T-helper 1 cell treated with Interleukin-12 subunit alpha and Interleukin-12 subunit beta and Interleukin-4 antibody, amounts not matched to agents 30 μg/mL and 1 μg/mL, for 36 hours (primary cell): ENCODE measurements around the gene COG6.
A peak's percentile ranks its signal among the peaks of the same experiment; 100 is the strongest.

Experiments
- H3K27ac Mint-ChIP-seq: one replicate; pipeline ENCODE4 v1.8.0; 2021; ENCODE audit warnings: mild to moderate bottlenecking, mixed read lengths
- H3K27me3 Mint-ChIP-seq: one replicate; pipeline ENCODE4 v1.8.0; 2021; ENCODE audit warnings: low read depth, mixed read lengths
- H3K36me3 Mint-ChIP-seq: one replicate; pipeline ENCODE4 v1.8.0; 2021; ENCODE audit warnings: low read depth, mixed read lengths
- H3K4me1 Mint-ChIP-seq: one replicate; pipeline ENCODE4 v1.8.0; 2021; ENCODE audit warnings: low read depth, mixed read lengths
- H3K4me3 Mint-ChIP-seq: one replicate; pipeline ENCODE4 v1.8.0; 2021; ENCODE audit warnings: mild to moderate bottlenecking, moderate library complexity, mixed read lengths
- H3K9me3 Mint-ChIP-seq: one replicate; pipeline ENCODE4 v1.8.0; 2021; ENCODE audit warnings: mixed read lengths

The COG6 gene

GRCh38 chr13:39656325-39656677, 839 bp downstream of the COG6 start:
- peaks cover 6% of the 10 kb centered on the region for H3K9me3 Mint-ChIP-seq
- H3K27ac Mint-ChIP-seq = peak overlapping the region; percentile 43
- peak overlapping the region; percentile 92 for H3K4me3 Mint-ChIP-seq
- peaks cover under 1% of the 10 kb centered on the region for H3K27me3 Mint-ChIP-seq
- H3K36me3 Mint-ChIP-seq = peaks cover 9% of the 10 kb centered on the region
- H3K4me1 Mint-ChIP-seq = peaks cover 20% of the 10 kb centered on the region

GRCh38 chr13:39663508-39663907, 8.0 kb downstream of the COG6 start:
- H3K36me3 Mint-ChIP-seq = peaks cover 10% of the 10 kb centered on the region
- no peaks in the 10 kb centered on the region for H3K9me3 Mint-ChIP-seq
- no peak overlapping the region for H3K27ac Mint-ChIP-seq
- H3K27me3 Mint-ChIP-seq = no peaks in the 10 kb centered on the region
- H3K4me3 Mint-ChIP-seq = no peak overlapping the region
- H3K4me1 Mint-ChIP-seq = peaks cover 4% of the 10 kb centered on the region

GRCh38 chr13:39663958-39664357, 8.5 kb downstream of the COG6 start:
- H3K36me3 Mint-ChIP-seq = peaks cover 10% of the 10 kb centered on the region
- H3K4me3 Mint-ChIP-seq = no peak overlapping the region
- H3K9me3 Mint-ChIP-seq = no peaks in the 10 kb centered on the region
- peaks cover 2% of the 10 kb centered on the region for H3K4me1 Mint-ChIP-seq
- H3K27me3 Mint-ChIP-seq = no peaks in the 10 kb centered on the region
- H3K27ac Mint-ChIP-seq = no peak overlapping the region

GRCh38 chr13:39665763-39666162, 10.3 kb downstream of the COG6 start:
- no peaks in the 10 kb centered on the region for H3K9me3 Mint-ChIP-seq
- peaks cover 10% of the 10 kb centered on the region for H3K36me3 Mint-ChIP-seq
- H3K27me3 Mint-ChIP-seq = no peaks in the 10 kb centered on the region
- H3K27ac Mint-ChIP-seq = no peak overlapping the region
- H3K4me3 Mint-ChIP-seq = no peak overlapping the region
- H3K4me1 Mint-ChIP-seq = peaks cover 2% of the 10 kb centered on the region

- no peak overlapping the region for H3K4me3 Mint-ChIP-seq
- H3K4me1 Mint-ChIP-seq = no peaks in the 10 kb centered on the region
- H3K36me3 Mint-ChIP-seq = peaks cover 10% of the 10 kb centered on the region
- H3K9me3 Mint-ChIP-seq = peaks cover 4% of the 10 kb centered on the region
- no peak overlapping the region for H3K27ac Mint-ChIP-seq
- H3K27me3 Mint-ChIP-seq = no peaks in the 10 kb centered on the region
Measured at GRCh38 chr13:39670445-39670844, 15.0 kb downstream of the COG6 start.

- Mint-ChIP-seq H3K4me1 (no peaks in the 10 kb centered on the region), H3K9me3 (peaks cover 4% of the 10 kb centered on the region), H3K36me3 (peaks cover 2% of the 10 kb centered on the region), H3K27me3 (no peaks in the 10 kb centered on the region), H3K27ac (no peak overlapping the region), H3K4me3 (no peak overlapping the region)
Measured at GRCh38 chr13:39672378-39673132, 17.1 kb downstream of the COG6 start.

- peaks cover 4% of the 10 kb centered on the region for H3K9me3 Mint-ChIP-seq
- H3K27me3 Mint-ChIP-seq = no peaks in the 10 kb centered on the region
- H3K4me3 Mint-ChIP-seq = no peak overlapping the region
Measured at GRCh38 chr13:39675904-39676303, 20.4 kb downstream of the COG6 start.

GRCh38 chr13:39676315-39676876, 20.9 kb downstream of the COG6 start:
- Mint-ChIP-seq H3K36me3 (peaks cover 12% of the 10 kb centered on the region), H3K27me3 (no peaks in the 10 kb centered on the region), H3K27ac (no peak overlapping the region), H3K4me3 (no peak overlapping the region), H3K4me1 (no peaks in the 10 kb centered on the region), H3K9me3 (peaks cover 4% of the 10 kb centered on the region)

More at GRCh38 chr13:39675904-39676303, 20.4 kb downstream of the COG6 start:
- Mint-ChIP-seq H3K4me1 (no peaks in the 10 kb centered on the region), H3K36me3 (peaks cover 9% of the 10 kb centered on the region), H3K27ac (no peak overlapping the region)

- Mint-ChIP-seq H3K36me3 (peaks cover 15% of the 10 kb centered on the region), H3K27ac (no peak overlapping the region), H3K27me3 (no peaks in the 10 kb centered on the region), H3K4me3 (no peak overlapping the region), H3K9me3 (no peaks in the 10 kb centered on the region), H3K4me1 (peaks cover 6% of the 10 kb centered on the region)
Measured at GRCh38 chr13:39682310-39682709, 26.8 kb downstream of the COG6 start.

- H3K27me3 Mint-ChIP-seq = no peaks in the 10 kb centered on the region
- H3K27ac Mint-ChIP-seq = no peak overlapping the region
- H3K9me3 Mint-ChIP-seq = no peaks in the 10 kb centered on the region
- H3K36me3 Mint-ChIP-seq = peaks cover 16% of the 10 kb centered on the region
- peaks cover 6% of the 10 kb centered on the region for H3K4me1 Mint-ChIP-seq
- H3K4me3 Mint-ChIP-seq = no peak overlapping the region
Measured at GRCh38 chr13:39682788-39683187, 27.3 kb downstream of the COG6 start.

GRCh38 chr13:39684531-39685137, 29.2 kb downstream of the COG6 start:
- Mint-ChIP-seq H3K4me3 (no peak overlapping the region), H3K9me3 (no peaks in the 10 kb centered on the region), H3K36me3 (peaks cover 20% of the 10 kb centered on the region), H3K27me3 (no peaks in the 10 kb centered on the region), H3K4me1 (peaks cover 19% of the 10 kb centered on the region), H3K27ac (no peak overlapping the region)

GRCh38 chr13:39685652-39686051, 30.2 kb downstream of the COG6 start:
- Mint-ChIP-seq H3K4me1 (peaks cover 19% of the 10 kb centered on the region), H3K4me3 (no peak overlapping the region), H3K36me3 (peaks cover 18% of the 10 kb centered on the region), H3K27me3 (no peaks in the 10 kb centered on the region), H3K27ac (no peak overlapping the region), H3K9me3 (no peaks in the 10 kb centered on the region)

- Mint-ChIP-seq H3K27ac (peak overlapping the region; percentile 75), H3K4me3 (no peak overlapping the region), H3K36me3 (peaks cover 7% of the 10 kb centered on the region), H3K4me1 (peaks cover 20% of the 10 kb centered on the region), H3K27me3 (no peaks in the 10 kb centered on the region), H3K9me3 (no peaks in the 10 kb centered on the region)
Measured at GRCh38 chr13:39688278-39688677, 32.8 kb downstream of the COG6 start.

GRCh38 chr13:39688699-39689405, 33.4 kb downstream of the COG6 start:
- H3K4me3 Mint-ChIP-seq = no peak overlapping the region
- peaks cover 7% of the 10 kb centered on the region for H3K36me3 Mint-ChIP-seq

More at GRCh38 chr13:39688699-39689405, 33.4 kb downstream of the COG6 start:
- no peaks in the 10 kb centered on the region for H3K27me3 Mint-ChIP-seq
- peak overlapping the region; percentile 75 for H3K27ac Mint-ChIP-seq
- H3K4me1 Mint-ChIP-seq = peaks cover 20% of the 10 kb centered on the region
- no peaks in the 10 kb centered on the region for H3K9me3 Mint-ChIP-seq
